Kidney (tissue), 14 donors: Measurements from ENCODE around the gene CEP55. TPM values are rescaled to one million over a fixed set of nuclear protein-coding genes. Genes with fewer than 3 reads are reported as not detected.

Source experiments
- DNase-seq, 5 donors: peaks; one replicate each; pipeline ENCODE4 v3.0.0-alpha.2; 2013 to 2020
- FAIRE-seq: peaks from 2 replicates; lab custom pipeline; 2012; peaks lifted over from hg19 to GRCh38; lab: Jason Lieb, UNC
- H3K27ac ChIP-seq, 2 donors: one replicate each; pipeline ENCODE4 v1.7.0; 2013; ENCODE audit warnings: low read depth in 2 of 2, low read length in 2 of 2, inconsistent platforms in 1 of 2
- H3K27me3 ChIP-seq: one replicate; pipeline ENCODE4 v1.7.1; 2013; ENCODE audit warnings: low read length, inconsistent platforms; ENCODE audit not compliant: control insufficient read depth, insufficient read depth
- H3K36me3 ChIP-seq, 3 donors: one replicate each; pipeline versions ENCODE4 v1.7.0 to v1.7.1; 2013; ENCODE audit warnings: low read length in 3 of 3, control low read depth in 1 of 3, inconsistent platforms in 1 of 3; ENCODE audit not compliant: insufficient read depth in 3 of 3, control insufficient read depth in 2 of 3
- H3K4me1 ChIP-seq, 3 donors: one replicate each; pipeline versions ENCODE4 v1.7.0 to v1.7.1; 2013; ENCODE audit warnings: low read length in 3 of 3, inconsistent platforms in 1 of 3, low read depth in 1 of 3; ENCODE audit not compliant: control insufficient read depth in 2 of 3, insufficient read depth in 2 of 3
- H3K4me3 ChIP-seq, 3 donors: one replicate each; pipeline versions ENCODE4 v1.7.0 to v1.8.1; 2013; ENCODE audit warnings: low read length in 3 of 3, control low read depth in 1 of 3, inconsistent platforms in 1 of 3
- H3K9ac ChIP-seq, 3 donors: one replicate each; pipeline versions ENCODE4 v1.7.0 to v1.7.1; 2013; ENCODE audit warnings: low read length in 3 of 3, control low read depth in 1 of 3, inconsistent platforms in 1 of 3
- H3K9me3 ChIP-seq, 3 donors: one replicate each; pipeline versions ENCODE4 v1.7.0 to v1.7.1; 2013; ENCODE audit warnings: low read length in 3 of 3, control low read depth in 1 of 3, inconsistent platforms in 1 of 3; ENCODE audit not compliant: control insufficient read depth in 2 of 3, insufficient read depth in 1 of 3
- intact Hi-C: fragments of 100-400 bp; cut with DNase I; formaldehyde crosslinking; loops from one replicate; pipeline ENCODE4 v1.11.1; 2022
- polyA plus RNA-seq: library from polyadenylated mRNA; stranded (reverse); fragments of 350-450 nt; fragmentation: Illumina TruSeq; extraction: RNeasy Lipid Tissue Mini Kit (QIAGEN cat#74804); gene quantifications from one replicate; pipeline ENCODE4 v1.2.3, GENCODE V29; 2014; ENCODE audit warnings: low read depth, low replicate concordance; ENCODE audit not compliant: insufficient read depth
- total RNA-seq: library from RNA; stranded (reverse); fragmentation: NEBNext Ultra II Directional; extraction: Animal tissue kit (Norgen Biotek cat#: 25700); gene quantifications from one replicate; pipeline ENCODE4 v1.2.1, GENCODE V29; 2021
- TF ChIP-seq, protein P1 (sequence below): IDR thresholded peaks from 3 replicates; pipeline ENCODE4 v1.5.1; 2012; ENCODE audit warnings: mild to moderate bottlenecking, moderate library complexity, borderline replicate concordance; ENCODE audit not compliant: insufficient read depth; ENCODE audit errors: extremely low read depth
- donor health status: control.
- donor health status: control.
- donor health status: control.
- donor health status: control.
- donor health status: control.
- donor health status: DM: yes; HTN: yes; CAD: no.
- donor health status: Normal renal cell carcinoma (clear cell type).

CEP55 gene
- total and polyA plus RNA-seq, 2 donors from 2014 or later, result 0.39 to 0.88 TPM

DNA sequence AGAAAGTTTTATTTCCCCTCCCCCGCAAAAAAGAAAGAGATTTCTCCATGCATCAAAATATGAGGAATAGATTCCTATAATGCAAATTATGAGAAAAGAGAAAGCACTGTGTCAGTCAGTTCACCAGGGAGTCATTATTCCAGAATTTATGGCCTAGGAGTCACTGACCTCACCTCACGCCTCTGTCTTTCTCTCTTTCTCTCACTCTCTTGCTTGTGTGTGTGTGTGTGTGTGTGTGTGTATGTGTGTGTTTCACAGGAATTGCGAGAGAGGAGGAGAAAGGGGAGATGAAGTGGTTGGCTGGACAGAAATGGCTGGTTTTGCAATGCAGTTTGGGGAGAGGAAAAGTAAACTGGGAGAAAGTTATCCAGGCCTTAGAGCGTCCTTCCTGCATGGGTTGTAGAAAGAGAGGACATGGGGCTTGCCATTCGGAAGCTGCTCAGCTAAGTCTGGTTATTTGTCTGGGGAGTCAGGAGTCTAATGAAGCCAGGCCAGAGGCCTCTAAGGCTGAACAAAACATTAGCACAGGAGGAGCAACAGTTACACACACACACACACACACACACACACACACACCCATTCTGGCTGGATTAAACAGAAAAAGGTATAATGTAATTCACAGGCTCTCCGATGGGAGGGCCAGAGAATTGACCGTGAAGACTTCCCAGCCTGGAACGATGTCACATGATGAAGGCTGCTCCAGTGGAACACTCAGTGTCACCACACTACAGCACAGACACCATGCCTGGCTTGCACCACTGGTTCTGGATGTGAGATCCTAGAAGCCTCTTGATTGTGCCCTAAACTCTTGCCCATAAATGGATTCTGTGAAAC, 57.3 kb downstream of the CEP55 start:
- DNase-seq (peak in 1 of 5 donors; percentile 28), FAIRE-seq (no peak)
- intact Hi-C loops, result no loop called here
- Histone ChIP-seq H3K4me3 (no peak overlapping the region), H3K27ac (no peak overlapping the region), H3K36me3 (no peaks in the 10 kb centered on the region), H3K9me3 (no peaks in the 10 kb centered on the region), H3K27me3 (no peaks in the 10 kb centered on the region), H3K9ac (no peak overlapping the region), H3K4me1 (no peaks in the 10 kb centered on the region)
- TF ChIP-seq, protein P1, sequence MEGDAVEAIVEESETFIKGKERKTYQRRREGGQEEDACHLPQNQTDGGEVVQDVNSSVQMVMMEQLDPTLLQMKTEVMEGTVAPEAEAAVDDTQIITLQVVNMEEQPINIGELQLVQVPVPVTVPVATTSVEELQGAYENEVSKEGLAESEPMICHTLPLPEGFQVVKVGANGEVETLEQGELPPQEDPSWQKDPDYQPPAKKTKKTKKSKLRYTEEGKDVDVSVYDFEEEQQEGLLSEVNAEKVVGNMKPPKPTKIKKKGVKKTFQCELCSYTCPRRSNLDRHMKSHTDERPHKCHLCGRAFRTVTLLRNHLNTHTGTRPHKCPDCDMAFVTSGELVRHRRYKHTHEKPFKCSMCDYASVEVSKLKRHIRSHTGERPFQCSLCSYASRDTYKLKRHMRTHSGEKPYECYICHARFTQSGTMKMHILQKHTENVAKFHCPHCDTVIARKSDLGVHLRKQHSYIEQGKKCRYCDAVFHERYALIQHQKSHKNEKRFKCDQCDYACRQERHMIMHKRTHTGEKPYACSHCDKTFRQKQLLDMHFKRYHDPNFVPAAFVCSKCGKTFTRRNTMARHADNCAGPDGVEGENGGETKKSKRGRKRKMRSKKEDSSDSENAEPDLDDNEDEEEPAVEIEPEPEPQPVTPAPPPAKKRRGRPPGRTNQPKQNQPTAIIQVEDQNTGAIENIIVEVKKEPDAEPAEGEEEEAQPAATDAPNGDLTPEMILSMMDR, result no peak

DNA sequence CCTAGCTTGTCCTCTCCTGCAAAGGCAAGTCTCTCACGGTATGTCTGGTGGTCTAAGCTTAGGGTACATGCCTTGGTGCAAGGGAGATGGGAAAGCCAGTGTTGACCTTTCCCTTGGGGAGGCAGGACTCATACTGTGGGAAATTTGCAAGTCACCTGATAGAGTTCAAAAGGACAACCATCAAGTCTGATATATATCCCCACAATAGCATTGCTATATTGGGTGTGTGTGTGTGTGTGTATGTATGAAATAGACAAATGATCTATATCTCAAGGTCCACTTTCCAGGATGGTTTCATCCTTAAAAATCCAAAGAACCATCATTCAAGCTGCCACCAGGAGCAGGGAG, 57.9 kb downstream of the CEP55 start:
- no peaks in the 10 kb centered on the region for H3K4me1 ChIP-seq
- DNase-seq (no peak), FAIRE-seq (no peak)
- intact Hi-C loops, result no loop called here
- H3K27ac ChIP-seq, result no peak overlapping the region
- no peaks in the 10 kb centered on the region for H3K9me3 ChIP-seq
- H3K27me3 ChIP-seq, result no peaks in the 10 kb centered on the region
- no peak overlapping the region for H3K4me3 ChIP-seq
- no peaks in the 10 kb centered on the region for H3K36me3 ChIP-seq
- TF ChIP-seq, protein P1, result no peak
- no peak overlapping the region for H3K9ac ChIP-seq

DNA sequence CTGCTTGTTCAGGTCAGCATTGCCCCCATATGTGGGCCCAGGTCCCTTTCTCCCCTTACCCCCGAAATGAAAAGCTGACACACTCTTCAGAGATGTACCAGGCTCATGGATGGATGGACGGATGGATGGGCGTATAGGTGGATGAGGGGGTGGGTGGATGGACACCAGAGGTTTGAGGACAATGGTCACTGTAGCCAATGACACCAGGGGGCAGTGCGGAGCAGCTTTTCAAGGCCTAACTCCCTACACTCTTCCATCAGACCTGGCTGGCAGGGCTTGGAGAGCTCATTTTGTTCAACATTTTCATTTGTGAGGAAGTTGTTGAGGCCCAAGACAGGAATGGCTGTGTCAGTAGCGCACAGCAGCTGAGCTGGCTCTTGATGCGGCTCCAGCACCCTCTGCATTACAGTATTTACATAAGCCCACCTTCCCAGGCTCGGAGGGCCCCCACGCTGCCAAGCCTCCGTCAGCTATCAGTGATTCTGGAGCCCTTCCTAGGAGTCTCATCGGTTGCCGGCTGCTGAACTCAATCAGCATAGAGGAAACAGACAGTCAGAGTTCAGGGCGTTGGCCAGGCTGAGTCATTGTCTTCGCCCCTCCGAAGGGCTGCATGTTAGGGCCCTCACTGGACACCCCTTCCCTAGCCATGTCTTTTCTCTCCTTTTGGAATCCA, 58.5 kb downstream of the CEP55 start:
- H3K9me3 ChIP-seq, result peaks cover 0 to 4% (median 0%) of the 10 kb centered on the region in 3 donors
- H3K27ac ChIP-seq, result no peak overlapping the region
- no peak overlapping the region for H3K9ac ChIP-seq
- FAIRE-seq (no peak), DNase-seq (peak in 4 of 5 donors; percentile 76 to 88 (median 80))
- TF ChIP-seq, protein P1, result peak; percentile 68
- no peak overlapping the region for H3K4me3 ChIP-seq
- H3K36me3 ChIP-seq, result no peaks in the 10 kb centered on the region
- intact Hi-C loops, result no loop called here
- H3K27me3 ChIP-seq, result no peaks in the 10 kb centered on the region
- no peaks in the 10 kb centered on the region for H3K4me1 ChIP-seq
